ENCODE results near the gene ANKS1B.
"Not testable (repeated sequence)": the region's sequence is repeated elsewhere in the genome, so short reads cannot be mapped to it uniquely, and the experiment has no call there.

ANKS1B gene

DNA sequence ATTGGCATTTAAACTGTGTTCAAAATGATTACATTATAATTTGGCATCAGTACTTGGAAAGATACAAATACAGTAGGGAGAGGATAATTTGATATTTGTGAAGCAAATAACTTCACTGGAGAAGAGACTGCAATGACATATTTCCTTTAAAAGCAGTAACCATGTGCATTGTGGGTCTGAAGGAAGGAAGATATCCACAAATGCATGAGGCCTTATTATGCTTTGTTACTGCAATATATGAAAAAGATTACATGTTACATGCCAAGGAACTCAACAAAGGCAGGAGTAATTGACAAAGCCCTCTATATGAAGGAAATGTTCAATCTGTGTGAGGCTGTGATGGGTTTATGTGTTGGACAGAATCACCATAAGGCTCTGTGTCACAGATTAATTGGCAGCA is 948.2 kb downstream of the ANKS1B start:
- DNase-seq: no peak

DNA sequence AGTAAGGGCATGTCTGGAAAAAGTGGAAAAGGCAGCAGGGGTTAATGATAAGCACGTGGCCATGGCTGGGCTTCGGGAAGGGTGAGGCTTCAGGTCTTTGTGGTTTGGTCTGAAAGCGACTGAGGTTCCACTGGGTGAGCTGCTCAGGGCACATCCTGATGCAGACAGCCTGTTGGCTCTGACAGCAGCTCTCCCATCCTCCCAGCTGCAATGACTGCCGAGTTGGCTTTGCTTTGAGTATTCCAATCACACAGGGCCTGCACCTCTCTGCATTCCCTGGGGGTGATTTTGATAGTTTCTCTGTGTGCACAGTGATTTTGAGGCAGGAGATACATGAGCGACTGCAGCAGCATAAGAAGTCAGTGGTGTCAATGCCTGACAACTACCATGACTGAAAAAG is 948.9 kb downstream of the ANKS1B start:
- no peak for DNase-seq

DNA sequence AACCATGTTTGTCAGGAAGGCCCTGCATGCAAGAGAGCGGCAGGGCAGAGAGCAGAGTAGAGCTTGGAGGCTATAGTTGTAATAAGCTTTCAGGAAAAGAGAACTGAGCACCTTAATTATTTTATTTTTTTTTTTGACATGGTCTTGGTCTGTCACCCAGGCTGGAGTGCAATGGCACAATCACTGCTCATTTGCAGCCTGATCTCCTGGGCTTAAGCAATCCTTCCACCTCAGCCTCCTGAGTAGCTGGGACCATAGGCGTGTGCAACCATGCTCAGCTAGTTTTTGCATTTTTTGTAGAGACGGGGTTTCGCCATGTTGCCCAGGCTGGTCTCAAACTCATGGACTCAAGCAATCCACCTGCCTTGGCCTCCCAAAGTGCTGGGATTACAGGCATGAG is 950.5 kb downstream of the ANKS1B start:
- DNase-seq: not testable (repeated sequence)

DNA sequence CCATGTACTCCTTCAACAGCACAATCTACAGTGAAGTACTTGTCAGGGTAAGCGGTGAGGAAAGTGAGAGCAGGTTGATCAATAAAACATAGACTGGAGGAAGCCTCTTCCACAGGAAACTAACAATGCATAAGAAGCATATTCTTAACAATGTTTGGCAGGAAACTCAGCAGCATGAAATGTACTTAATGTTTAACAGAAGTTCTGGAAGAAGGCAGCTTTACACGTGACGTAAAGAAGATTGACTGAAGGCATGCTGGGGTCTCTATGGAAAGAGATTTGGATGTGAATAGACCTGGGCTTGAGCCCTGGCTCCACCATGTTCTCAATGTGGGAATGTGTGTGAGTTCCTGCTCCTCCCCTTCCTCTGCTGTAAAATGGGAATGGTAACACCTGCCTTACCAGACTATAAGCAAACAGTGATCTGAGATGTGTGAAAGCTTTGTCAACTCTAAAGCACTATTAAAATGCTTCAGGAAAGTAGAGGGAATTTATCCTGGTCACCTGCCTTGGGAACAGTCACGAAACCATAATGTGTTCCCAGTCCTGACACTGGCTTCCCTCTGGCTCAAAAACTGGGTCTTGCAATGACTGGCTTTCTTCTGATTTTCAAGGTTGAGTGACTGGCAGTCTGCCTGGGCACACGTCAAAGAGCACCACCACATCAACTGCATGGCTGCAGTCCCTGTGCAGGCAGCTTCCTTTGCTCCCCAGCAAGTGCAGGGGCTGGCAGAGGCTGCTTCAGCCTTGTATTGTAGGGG is 955.0 kb downstream of the ANKS1B start:
- peak in 1 of 2 experiments; percentile 14 for DNase-seq

DNA sequence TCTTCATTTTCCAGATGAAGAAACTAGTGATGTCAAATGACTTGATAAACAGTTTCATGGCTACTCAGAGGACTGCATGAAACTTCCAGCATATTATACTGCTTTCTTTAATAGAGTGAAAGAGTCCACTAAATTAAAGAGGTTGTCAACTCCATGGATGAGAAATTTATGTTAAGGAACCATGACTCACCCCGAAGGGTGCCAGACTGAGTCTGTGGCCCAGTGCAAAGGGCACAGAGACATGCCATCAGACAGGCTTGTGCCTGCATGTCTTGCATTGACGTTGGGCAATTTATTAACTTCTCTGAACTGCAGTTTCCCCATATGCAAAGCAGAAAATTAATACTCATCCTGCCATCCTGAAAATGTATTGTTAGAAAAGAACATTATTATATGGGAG is 957.3 kb downstream of the ANKS1B start:
- no peak for DNase-seq

DNA sequence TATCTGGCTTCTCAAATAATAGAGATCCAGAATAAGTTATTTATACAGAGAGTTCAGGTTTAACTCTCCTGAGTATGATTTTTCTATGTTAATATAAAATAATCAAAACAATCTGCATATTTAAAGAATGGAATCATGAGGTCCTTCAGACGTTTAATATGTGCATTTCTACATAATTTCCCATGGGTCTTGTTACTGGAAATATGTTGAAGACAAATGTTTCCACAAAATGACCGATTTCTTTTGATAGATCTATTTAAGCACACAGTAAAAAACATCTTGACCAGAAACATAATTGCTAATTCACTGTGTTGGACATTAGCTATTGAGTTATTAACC is 957.7 kb downstream of the ANKS1B start:
- DNase-seq: no peak

DNA sequence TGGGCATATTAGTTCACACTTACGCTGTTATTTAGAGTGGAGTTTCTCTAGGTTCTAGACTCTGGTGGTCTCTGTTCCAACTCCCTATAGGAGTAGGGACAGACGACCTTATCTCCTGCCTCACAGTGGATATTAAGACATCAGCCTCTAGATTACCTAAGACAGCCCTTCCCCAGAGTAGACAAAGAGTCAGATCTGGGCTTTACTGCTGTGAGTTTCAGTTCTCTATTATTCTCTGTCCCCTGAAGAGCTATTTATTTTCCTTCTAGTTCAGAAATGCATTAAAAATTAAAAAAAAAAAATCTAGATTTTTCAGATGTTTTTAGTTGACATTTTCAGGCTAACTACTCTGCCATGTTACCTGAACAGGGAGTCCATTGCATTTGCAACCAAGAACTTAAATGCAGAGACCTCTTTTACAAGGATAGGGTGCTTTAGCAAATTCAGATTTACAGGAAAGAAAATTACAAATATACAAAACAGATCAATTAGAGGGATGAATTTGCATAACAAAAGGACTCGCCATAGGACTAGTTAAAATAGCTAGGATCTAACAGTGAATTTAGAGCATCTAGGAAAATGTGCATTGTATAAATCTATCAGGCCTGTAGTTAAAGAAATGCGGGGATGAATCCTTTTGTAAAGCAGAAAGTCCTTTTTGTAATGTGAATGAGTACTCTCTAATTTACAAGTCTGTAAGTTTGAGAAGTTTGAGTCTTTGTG is 958.2 kb downstream of the ANKS1B start:
- DNase-seq: no peak

DNA sequence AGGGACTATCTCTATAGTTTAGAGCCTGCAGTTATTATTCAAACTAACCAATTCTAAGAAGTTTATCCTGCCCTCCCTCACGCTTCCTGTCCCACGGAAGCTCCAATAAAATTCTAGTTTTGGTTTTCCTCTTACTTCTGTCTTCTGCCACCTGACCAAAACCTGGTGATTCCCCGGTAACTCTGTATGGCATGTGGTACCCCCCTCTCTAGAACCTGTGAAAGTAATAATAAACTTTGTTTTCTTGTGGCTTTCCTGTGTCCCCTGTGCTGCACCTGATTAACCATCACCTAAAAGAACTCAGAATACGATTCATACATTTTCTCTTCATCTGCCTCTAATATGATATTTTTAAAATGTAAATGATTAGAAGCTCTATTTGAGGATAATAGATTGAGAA is 959.9 kb downstream of the ANKS1B start:
- no peak for DNase-seq

DNA sequence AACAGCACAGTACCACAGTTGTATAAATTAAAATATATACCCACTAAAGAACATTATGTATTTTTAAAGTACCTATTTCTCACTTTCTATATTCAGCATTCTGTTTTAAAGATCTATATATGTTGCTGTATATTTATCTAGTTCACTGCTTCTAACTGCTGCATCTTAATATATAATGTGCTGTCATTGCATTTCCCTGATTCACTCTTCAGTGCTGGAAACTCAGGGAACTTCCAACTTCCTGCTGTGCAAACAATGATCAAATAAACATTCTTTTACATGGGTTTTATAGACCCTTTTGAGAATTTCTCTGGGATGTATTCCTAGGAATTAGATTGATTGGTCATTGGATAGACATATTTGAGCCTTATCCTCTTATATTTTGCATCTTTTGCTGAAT is 960.5 kb downstream of the ANKS1B start:
- DNase-seq: no peak

DNA sequence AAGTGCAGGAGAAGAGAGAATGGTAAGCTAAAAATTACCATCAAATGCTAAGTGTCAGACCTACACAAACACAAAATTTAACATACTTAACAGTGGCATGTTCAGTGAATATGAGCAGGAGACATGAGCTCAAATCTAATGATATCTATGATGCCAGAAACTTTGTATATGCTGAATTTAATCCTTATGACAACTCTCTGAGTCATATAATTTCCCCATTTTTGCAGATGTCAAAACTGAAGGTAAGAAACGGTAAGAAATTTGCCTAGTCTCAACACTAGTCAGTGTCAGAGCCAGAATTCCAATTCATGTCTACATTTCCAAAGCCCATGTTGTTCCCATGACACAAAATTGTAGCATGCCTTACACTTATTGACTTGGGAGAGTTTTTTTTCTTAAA is 963.9 kb downstream of the ANKS1B start:
- DNase-seq: no peak

DNA sequence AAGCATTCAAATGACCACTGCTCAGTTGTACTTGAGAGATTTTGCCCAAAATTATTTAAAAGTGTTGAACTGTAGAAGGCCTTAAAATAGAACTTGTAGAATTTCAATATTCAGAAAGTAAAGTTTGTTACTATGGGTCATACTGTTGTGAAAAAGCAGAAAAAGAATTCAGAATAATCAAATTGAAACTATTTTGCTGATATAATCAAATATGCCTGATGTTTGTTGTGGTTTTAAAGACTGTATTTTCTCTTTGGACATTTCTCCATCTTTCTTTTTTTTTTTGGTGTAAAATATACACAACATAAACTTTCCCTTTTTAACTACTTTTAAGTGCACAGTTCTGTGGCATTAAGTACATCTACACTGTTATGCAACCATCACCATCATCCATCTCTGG is 964.9 kb downstream of the ANKS1B start:
- no peak for DNase-seq

DNA sequence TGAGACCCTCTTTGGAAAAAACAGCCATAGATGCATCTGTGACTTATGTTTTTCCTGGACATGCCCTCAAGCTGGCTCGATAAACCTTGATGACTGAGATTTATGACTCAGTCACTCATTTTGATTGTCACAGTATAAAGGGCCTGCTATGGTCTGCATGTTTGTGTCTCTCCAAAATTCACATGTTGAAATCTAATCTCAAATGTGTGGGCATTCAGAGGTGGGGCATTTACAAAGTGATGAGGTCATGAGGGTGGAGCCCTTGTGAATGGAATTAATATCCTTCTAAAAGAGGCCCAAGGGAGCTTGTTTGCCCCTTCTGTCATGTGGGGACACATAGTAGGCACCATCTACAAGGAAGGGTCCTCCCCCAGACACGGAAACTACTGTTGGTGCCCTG is 966.8 kb downstream of the ANKS1B start:
- DNase-seq: no peak

DNA sequence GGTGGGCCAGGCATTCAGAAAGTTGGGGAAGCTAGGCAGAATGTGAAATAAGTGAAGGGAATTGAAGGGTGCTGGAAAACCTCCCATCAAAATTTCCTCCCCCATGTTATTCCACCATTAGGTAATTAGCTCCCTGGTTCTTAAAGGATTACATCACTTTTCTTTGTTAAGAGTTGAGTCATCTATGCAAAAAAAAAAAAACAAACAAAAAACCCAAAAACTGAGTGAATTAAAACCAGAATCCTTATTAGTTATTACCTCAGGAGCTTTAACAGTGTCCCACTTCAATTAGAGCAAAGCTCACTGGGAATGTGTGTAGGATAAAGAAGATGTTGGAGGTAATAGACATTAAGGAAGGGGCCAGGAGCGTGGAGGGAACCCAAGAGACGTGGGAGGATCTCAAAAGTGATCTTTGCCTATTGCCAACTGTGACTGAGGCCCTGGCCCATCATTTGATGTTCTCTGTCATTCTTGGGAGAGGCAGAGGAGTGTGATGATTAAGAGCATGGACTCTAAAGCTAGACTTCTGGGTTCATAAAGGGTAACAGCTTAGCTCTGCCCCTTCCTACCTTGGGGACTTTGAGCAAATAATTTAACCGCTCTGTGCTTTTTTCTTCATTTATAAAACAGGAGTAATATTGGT is 975.0 kb downstream of the ANKS1B start:
- no peak for DNase-seq

DNA sequence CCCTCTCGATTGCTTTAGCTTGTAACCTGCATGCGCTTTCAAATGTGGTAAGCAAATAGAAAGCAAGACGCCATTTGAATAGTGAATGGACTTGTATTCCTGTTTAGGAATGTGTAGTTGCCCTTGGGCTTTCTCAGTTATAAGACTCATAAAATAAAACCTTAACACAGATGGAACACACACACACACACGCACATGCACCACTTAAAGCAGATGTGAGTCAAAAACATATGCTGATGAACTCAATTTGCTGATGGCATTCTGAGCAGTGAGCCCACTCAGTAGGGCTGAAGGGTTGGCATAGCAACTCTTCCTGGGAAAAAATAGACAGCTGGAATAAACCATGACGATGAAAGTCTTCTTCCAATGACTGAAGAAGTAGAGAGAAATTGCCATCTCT is 979.1 kb downstream of the ANKS1B start:
- no peak for DNase-seq

DNA sequence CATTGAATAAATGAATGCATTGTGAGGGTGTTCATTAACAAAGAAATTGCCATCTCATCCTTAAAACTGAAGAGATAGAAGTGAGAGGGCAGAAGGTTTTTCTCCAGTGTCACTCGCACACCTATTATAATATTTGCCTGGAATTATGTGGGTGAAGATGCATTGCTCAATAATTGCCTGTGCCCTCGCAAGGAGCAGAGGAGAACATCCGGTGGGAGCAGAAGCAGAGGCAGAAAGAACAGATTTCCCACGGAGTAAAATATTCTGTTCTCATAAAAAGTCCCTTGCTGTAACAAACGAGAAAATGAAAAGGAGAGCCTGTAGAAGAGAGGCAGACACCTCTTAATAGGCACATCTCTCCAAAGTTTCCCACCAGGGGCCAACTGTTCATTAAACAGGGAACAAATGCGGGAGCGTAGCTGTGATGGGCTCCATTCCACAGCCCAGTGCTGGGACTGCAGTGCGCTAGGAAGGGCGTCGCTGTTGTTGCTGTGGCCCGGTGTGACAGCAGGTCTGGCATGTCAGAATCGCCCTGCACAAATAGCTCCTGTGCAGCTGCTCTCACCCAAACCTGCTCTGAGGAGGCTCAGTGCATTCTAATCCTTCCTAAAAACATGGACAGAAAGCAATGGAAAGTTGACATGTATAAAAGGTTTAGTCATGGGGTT is 979.8 kb downstream of the ANKS1B start:
- peak in 1 of 2 experiments; percentile 30 for DNase-seq

DNA sequence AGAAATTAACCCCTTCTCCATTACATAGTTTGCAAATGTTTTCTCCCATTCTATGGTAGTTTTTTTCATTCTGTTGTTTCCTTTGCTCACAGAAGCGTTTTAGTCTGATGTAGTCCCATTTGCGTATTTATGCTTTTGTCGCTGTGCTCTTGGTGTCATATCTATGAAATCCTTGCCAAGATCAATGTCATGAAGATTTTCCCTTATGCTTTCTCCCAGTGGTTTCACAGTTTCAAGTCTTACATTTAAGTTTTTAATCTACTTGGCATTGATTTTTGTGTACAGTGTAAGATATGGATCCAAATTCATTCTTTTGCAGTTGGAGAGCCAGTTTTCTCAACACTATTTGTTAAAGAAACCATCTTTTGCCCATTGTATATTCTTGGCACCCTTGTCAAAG is 982.0 kb downstream of the ANKS1B start:
- DNase-seq: no peak

DNA sequence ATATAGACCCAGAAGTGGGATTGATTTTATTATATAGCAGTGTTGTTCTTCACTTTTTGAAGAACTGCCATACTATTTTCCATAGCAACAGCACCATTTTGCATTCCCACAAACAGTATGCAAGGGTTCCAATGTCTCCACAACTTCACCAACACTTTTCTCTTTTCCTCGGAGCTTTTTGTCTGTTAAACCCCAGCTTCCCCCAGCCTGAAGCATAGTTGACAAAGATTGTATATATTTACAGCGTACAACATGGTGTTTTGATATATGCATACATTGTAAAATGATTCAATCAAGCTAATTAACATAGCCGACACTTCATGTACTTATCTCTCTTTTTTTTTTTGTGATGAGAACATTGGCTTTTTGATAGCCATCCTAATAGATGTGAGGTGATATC is 982.6 kb downstream of the ANKS1B start:
- no peak for DNase-seq

DNA sequence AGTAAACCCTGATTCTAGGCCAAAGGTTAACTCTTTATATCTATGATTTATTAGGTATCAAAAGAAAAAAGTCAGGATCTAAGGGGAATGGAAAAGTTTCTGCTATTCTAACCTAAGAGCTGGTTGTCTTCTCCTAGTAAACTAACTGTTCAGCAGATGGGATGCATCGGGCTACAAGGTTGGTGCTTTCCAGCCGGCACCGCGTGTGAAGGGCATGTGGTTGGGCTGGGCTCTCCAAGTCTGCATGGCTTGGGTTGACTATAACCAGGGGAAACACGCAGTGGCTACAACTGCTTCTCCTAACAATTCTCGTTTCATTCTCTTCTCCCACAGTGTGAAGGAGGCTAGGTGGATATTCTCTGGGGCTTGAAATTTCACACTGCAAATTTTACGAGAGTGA is 985.2 kb downstream of the ANKS1B start:
- DNase-seq: peak in 1 of 2 experiments; percentile 5

DNA sequence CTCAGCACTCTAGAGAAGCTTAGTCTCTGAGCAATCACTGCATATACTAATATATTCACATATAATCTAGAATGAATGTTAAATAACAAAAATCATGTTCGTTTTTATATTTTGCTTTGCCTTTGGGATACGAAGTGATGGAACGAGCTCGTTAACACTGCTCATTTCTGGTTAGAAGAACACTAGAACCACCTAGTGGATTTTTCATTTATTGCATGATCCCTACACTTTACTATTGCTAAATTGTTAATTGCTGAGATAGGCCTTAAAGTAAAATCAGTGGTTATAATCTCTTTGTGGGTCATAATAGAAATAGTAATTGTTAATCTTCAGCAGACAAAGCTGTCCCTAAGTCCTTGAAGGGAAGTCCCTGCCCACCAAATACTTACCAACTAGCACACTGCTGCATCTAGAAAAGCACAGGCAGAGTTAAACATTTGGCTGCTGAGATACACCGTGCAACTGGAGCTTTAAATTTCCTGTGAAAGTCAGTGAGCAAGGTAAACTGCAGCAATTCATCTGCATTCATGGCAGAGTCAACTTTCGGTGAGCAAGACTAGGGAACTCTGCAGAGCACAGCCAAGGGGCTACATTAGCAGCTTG is 985.9 kb downstream of the ANKS1B start:
- peak in 1 of 2 experiments; percentile 40 for DNase-seq

DNA sequence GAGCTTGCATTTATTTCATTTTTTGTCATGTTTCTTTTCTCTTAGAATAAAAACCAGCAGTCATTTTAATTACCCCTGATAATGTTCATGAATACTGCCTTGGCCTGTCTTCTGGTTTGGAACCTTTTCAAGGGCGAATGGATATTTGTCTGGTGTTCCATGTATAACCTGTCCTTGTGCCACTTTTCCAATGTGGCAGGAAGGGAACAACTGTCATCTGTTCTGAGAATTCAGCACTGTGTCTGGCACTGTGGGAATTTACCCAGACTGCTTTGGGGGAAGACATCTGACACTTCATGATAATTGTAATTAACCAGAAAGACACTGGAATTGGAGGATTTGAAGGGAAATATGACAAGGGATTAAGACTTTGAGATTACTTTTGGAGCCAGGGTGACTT is 986.8 kb downstream of the ANKS1B start:
- DNase-seq: peak in 1 of 2 experiments; percentile 38

DNA sequence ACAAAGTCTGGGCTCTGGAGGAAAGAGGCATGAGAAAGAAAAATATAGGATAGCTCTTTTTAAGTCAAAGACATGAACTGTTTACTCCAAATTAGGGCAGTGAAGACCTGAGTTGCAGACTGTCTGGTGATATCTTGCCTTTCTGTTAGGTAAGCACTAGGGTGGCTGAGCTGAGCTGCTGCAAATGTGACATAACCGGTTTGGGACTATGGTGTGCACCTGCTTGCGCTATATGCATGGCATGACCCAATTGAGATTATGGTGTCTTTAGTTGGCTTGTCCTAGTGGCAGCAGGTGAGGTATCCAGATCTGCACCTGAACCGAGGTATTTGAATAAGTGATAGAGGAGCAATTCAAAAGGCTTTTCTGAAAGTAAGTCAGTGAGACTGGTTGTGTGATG is 994.1 kb downstream of the ANKS1B start:
- no peak for DNase-seq

DNA sequence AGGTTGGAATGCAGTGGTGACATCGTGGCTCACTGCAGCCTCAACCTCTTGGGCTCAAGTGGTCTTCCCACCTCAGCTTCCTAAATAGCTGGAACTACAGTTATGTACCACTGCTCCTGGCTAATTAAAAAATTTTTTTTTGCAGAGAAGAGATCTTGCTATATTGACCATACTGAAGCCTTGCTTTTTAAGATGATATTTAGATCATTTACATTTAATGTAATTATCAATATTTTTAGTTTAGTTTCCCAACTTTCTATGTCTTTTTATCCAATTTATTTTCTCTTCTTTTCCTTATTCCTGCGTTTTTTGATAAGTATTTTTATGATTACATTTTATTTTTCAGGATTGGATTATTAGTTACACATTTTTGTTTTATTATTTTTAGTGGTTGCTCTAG is 999.6 kb downstream of the ANKS1B start:
- DNase-seq: no peak

DNA sequence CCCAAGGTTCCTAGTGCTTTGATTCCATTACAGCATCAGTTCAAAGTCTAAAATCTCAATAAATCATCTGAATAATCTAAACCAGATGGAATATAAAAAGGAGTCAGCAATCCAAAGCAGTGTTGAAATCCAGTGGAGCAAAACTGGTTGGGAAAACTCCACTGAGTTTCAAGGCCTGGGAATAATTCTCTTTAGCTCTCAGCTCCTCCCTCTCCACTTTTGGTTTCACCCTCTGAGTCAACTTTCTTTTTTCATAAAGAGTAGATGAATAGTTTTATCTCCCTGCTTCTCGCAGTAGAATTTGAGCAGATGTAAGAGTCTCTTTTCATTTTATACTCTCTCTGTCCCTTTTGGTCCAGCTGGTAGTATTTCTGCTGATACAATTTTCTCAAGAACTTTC is 1001.1 kb downstream of the ANKS1B start:
- DNase-seq: no peak

All from cerebellar nuclear complex (tissue), 1 donor.